ENCODE data around the gene PITPNM3.

DNA sequence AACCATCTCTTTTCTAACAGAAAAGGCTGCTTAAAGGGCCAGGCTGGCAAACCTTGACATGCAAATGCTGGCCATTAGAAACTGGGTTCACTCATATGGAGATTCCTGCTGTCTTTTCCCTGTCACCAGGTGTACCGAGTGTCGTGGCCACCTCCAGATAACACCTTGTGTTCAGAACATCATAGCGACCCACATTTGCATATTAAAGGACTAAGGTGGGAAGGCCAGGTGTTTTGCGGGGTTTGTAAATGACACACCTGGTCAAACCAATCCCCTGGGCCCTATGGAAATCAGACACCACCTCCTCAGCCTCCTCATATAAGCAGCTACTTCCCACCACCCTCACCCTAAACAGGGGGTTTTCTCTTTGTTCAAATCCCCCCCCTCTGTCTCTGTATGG is 118.9 kb downstream of the PITPNM3 start:
- TF ChIP-seq, protein P1, sequence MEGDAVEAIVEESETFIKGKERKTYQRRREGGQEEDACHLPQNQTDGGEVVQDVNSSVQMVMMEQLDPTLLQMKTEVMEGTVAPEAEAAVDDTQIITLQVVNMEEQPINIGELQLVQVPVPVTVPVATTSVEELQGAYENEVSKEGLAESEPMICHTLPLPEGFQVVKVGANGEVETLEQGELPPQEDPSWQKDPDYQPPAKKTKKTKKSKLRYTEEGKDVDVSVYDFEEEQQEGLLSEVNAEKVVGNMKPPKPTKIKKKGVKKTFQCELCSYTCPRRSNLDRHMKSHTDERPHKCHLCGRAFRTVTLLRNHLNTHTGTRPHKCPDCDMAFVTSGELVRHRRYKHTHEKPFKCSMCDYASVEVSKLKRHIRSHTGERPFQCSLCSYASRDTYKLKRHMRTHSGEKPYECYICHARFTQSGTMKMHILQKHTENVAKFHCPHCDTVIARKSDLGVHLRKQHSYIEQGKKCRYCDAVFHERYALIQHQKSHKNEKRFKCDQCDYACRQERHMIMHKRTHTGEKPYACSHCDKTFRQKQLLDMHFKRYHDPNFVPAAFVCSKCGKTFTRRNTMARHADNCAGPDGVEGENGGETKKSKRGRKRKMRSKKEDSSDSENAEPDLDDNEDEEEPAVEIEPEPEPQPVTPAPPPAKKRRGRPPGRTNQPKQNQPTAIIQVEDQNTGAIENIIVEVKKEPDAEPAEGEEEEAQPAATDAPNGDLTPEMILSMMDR (IDR thresholded peaks at IDR 0.05 in 2 of 3, conservative IDR thresholded peaks at IDR 0.05 in 1 of 3; ENCODE audit: borderline replicate concordance in 1 of 3, insufficient read depth in 1 of 3, low read depth in 2 of 3, low read length in 2 of 3), result no peak
- TF ChIP-seq TCF7L2 (IDR thresholded peaks at IDR 0.05; ENCODE audit: borderline replicate concordance, extremely low read depth, insufficient read depth, insufficient read length), result no peak
- no peak for TF ChIP-seq POLR2A (IDR thresholded peaks at IDR 0.05; ENCODE audit: borderline replicate concordance, extremely low read depth, insufficient read depth, insufficient read length)
- no peak for TF ChIP-seq EZH2phosphoT487 (IDR thresholded peaks at IDR 0.05; ENCODE audit: borderline replicate concordance)

All from HCT116 (cell line).